ENCODE measurements around the gene NEURL1B.

DNA sequence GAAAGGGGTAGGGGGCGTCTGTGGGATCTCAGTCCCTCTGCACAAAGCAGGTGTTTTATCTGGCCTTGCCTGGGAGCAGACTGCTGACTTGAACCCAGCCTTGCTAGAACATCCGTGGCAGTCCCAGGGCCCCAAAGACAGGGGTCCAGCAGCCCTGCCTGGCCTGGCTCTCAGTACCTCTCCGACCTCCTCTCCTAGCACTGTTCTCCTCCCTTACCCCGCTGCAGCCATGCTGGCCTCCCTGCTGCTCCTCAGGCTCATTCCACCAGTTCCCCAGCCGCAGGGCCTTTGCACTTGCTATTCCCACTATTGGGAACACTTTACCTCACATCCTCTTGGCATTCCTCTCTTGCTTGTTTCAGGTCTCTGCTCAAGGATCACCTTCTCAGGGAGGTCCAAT, 84.7 kb downstream of the NEURL1B start:
- no peak for TF ChIP-seq CTCF (IDR thresholded peaks at IDR 0.05)
- TF ChIP-seq EP300 (IDR thresholded peaks at IDR 0.05), result no peak

Measured in tibial nerve (tissue), 4 donors.